Right renal cortex interstitium (tissue), 3 donors: ENCODE data around the gene EQTN. TPM values are rescaled to one million over a fixed set of nuclear protein-coding genes. Genes with fewer than 3 reads are reported as not detected.
A peak's percentile ranks its signal among the peaks of the same experiment; 100 is the strongest.

Experiments used
- DNase-seq, 3 donors: peaks; one replicate each; pipeline ENCODE4 v3.0.0-alpha.2; 2013; ENCODE audit warnings: low read depth in 3 of 3, low spot score in 2 of 3
- polyA plus RNA-seq, 3 donors: library from polyadenylated mRNA; unstranded; fragments of 120-200 nt; gene quantifications; one replicate each; pipeline ENCODE4 v1.2.1, GENCODE V29; 2013; ENCODE audit not compliant: insufficient read length in 3 of 3

EQTN gene
- under 1 TPM in 2 of 3 donors, not detected in 1; 0.19 to 0.36 TPM for polyA plus RNA-seq

DNA sequence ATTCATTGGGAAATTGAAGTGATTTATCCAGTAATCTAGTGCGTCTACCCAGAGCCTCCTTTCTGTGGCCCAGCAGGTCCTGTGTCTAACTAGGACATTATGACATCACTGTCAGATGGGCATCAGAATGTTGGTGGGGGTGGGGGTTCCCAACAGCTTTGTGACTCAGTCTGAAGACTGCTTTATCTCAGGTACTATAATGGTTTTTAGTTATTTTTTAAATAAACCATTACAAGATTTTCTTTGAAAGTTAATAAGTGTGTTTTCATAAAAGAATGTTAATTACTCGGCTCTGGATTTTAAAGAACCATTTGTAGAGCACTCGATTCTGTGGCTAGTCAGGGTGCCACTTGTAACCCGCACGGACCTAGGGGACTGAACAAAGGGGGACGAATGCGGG, at the start of gene EQTN:
TSS of gene EQTN (minus strand) at position 101 of the 400 bp plus-strand sequence. CDS start at position 6, 95 bp downstream.
- DNase-seq, result no peak

DNA sequence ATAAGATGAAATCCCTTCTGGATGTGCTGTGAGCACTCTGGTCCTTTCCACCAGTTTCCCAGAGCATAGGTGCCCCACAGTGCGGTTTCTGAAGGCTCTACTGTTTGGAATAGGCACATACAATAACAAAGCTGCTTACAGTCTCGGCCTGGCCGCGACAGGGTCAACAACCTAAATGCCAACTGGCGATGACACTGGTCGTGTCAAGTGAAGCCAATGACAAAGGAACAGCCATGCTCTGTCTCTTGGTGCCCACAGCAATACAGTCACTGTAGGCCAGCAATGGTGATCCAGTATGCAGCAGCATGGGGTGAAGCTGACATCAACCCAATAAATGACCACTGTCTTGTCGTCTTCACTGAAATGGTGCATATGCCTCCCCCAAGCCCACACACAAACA, 47.8 kb upstream of the EQTN start:
- no peak for DNase-seq

DNA sequence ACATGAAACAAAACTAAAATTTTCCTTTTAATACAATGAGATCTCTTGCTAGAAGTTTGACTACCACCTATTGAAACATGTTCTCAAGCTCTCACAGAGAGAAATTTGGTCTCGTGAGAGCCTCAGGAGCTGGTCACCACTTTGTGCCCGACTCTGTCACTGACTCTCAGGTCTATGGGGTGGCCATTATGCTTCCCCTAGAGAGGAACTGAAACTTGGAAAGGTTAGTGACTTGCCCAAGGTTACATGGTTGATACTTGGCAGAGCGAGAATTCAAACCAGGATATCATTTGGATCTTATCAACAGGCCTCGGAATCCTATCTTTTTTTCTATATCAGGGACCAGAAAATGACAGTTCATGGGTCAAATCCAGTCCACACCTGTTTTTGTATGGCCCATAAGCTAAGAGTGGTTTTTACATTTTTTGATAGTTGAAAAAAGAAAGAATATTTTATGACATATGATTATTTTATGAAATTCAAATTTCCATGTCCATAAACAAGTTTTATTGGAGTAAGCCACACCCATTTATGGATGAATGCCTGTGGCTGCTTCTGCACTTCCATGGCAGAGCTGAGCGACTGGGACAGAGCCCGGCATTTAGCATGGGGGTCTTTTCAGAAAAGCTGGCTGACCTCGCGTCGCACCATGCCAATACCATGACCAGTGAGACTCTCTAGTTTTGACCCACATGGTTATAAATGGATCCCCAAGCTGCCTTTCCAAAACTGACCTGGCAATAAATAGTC, 44.8 kb upstream of the EQTN start:
- DNase-seq, result no peak

- DNase-seq, result peak in 2 of 3 donors; percentile 45 to 74
Observed at GRCh38 chr9:27340961-27341511, 44.1 kb upstream of the EQTN start.

DNA sequence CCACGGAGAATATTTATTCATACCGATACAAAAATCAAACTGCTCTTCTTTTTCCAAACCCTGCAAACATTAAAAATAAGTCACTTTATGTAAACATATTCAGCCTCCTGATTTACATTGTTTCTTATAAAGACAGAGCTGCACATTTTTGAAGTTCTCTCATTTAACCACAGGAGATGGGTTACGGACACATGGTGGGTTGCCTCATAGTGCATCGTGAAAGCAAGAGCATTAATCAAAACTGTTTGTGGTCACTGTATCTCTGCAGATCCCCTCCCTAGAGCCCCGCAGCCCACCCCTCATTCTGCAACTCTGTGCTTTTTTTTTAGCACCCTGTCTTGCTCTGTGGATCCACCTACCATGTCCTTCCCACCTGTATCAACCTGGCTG, 43.3 kb upstream of the EQTN start:
- no peak for DNase-seq

DNA sequence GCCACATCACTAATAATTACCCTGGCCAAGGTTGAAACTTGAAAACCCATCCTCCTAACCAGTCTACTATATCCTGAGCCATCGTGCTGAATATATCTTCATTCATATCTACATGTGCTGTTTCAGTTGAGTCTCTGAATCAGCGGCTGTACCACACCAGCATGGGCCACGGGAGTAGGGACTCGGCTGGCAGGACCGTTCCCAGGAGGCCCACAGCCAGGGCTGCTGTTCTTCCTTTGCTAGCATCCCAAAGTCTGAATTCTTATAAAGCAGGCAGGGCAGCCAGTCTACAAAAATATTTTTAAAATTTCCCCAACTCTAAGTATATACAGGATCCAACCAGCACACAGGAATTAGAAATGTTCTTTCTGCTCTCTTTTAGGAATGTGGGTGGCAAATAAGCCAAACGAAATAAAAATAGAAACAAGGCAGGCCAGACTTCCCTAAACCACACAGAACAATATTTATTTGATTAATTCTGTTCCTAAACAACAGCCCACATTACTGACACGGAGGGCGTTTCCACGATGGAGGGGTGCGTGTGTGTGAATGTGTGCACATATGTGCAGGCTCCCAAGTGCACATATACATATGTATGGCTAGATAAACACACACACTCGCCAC, 42.8 kb upstream of the EQTN start:
- no peak for DNase-seq

DNA sequence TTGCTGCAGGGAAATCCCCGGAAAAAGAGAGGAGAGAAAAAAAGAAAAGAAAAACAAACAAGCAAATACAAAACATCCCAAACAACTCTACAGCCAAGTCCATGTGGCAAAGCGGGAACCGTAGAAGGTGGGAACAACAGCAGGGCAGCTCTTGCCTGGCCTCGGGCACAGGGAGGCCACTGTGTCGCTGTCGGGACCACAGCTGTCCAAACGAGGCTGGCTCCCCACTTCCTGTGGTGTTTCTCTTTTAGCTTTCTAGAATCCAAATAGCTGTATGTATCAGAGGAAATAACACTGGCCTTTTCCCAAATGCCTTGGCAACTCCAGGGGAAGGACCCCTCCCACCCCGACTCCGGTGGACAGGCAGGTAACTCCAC, 41.6 kb upstream of the EQTN start:
- no peak for DNase-seq

- DNase-seq, result no peak
Observed at GRCh38 chr9:27337833-27338526, 41.0 kb upstream of the EQTN start.

DNA sequence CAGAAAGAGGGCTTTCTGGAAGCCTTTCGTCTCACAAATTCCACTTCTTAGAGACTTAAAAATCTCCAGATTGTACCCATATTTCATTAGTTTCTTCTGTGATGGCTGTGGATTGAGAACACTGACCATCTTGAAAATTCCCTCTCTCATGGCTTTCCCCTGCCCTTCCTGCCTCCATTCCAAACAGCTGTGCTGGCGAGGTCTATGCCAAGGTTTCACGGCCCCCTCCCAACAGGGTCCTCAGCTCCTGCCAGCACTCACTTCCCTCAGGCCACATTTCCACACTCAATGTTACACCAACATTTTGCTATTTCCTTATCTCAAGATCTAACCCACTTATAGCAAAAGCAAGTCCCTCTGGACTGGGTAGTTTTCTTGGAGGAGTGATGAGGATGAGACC, 40.3 kb upstream of the EQTN start:
- DNase-seq, result no peak

- DNase-seq, result no peak
Observed at GRCh38 chr9:27336829-27337228, 39.9 kb upstream of the EQTN start.

DNA sequence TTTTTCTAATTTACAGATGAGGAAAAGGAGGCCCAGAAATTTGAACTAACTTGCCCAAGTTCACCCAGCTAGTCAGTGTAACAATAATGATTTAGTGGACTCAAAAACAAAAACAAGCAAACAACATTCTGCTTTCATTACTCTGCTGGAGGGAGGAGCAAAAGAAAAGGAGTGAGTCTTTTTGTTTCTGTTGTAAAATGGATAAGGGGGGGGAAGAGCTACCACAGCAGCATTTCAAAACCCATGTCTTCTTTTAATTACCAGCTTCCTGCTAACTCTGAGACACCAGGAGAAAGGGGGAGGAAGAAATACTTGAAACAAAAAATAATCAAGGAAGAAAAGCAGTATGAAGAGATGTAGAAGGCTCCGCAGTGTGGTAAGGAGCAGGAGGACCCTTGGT, 39.2 kb upstream of the EQTN start:
- DNase-seq, result no peak

DNA sequence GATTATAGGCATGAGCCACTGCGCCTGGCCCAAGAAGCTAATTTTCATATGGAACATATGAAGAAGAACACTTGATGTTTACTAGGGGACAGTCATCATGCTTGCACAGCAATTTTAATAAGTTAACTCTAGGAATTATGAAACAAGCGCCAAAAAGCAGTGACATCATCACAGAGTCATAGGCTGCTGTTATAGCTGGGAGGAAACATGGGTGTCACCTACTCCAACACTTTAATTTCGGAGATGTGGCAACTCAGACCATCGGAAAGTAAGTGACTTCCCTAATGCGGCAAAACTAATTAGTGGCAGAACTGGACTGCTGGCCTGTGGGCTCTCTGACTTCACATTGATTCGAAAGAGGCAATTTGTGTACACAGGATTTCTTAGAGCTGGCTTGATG, 38.1 kb upstream of the EQTN start:
- DNase-seq, result no peak

- peak; percentile 72 to 83 (median 79) for DNase-seq
Observed at GRCh38 chr9:27333241-27334052, 36.5 kb upstream of the EQTN start.

GRCh38 chr9:27331393-27331792, 34.4 kb upstream of the EQTN start:
- no peak for DNase-seq

DNA sequence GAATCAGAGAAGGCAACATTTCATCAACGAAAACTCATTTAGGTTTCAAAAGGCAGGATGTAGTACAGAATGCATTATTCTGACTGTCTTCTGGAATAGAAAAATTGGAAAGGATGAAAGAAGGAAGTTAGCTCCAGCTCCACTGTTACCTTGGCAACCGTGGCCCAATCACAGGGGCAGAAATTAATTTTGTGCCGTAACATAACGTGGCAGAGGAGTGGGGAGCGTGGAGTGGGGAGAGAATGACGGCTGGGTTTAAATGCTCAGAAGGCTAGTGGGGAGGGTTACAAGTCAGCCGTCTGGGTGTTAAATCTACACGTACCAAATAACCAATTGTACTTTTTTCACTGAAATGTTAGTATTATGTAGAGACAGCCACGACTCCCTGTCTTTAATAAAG, 32.3 kb upstream of the EQTN start:
- no peak for DNase-seq

- no peak for DNase-seq
Observed at GRCh38 chr9:27328483-27328882, 31.5 kb upstream of the EQTN start.

- no peak for DNase-seq
Observed at GRCh38 chr9:27311184-27311583, 14.2 kb upstream of the EQTN start.

- DNase-seq, result no peak
Observed at GRCh38 chr9:27310582-27310981, 13.6 kb upstream of the EQTN start.

DNA sequence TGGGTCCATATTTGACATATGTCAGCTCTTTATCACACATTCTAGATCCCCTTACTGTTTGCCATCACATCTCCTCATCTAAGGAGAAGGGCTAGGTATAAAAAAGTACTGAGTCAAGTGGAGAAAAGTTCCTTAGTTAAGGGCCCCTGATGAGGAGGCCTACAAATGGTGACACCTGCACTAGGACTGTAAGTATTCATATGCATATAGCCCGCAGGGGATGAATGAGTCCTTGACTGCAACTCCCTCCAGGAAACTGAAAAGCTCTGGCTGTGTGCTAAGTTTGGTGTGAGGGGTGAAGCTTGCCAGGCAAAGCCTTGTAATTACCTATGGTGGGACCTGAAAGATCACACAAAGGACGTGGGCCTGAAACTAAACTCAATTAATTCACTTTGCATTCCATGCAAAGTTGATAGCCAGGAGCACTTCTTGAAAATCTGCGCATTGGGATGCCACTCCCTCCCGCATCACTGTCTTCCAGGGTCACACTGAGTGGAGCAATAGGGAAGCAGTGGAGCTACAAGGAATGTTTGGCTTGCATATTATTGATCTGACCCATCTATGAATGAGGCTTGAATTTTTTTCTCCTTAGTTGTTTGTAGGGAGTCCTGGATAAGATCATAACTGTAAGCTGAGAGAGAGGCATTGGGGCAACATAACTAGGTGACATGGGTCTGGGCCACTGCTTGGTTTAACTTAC, 11.9 kb upstream of the EQTN start:
- no peak for DNase-seq

- DNase-seq, result no peak
Observed at GRCh38 chr9:27304521-27304920, 7.6 kb upstream of the EQTN start.
